Measurements from ENCODE around the gene EFCAB8.

The EFCAB8 gene

DNA sequence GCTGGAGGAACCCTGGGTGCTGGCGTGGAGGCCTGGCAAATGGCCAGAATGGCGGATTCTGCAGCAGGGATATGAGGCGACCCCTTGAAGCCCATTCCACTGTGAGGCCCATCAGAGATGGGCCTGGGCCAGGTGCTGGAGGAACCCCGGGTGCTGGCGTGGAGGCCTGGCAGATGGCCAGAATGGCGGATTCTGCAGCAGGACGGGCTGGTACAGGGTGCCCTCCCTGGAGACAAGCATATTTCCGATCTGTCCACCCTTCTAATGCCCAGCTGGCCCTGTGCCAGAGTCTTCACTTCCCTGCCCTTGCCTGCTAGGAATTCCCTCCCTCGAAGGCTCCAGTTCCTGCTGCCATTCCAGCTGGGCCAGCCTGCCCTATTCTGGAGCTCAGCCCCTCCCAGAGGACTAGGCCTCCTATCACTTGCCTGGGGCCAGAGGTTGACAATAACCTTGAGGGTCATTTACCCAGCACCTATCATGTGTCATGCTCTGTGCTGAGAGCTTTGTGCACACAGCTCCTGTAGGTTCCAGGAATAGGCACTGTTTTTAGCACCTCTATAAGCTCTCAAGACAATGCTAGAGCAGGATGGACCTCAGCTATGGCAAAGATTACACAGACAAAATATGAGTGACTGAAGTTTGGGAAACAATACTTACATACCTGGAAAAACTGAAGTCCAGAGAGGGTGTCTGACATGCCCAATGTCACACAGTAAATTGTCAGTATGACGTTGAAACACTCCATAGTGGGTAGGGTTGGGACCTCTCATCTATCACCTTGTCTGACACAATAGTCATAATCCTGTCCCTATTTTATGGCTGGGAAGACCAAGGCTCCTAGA lies 124.1 kb downstream of the EFCAB8 start:
- Histone ChIP-seq H3K27me3 (peaks cover 0 to 27% of the 10 kb centered on the region in 2 donors), H3K4me3 (no peak overlapping the region), H3K4me1 (no peaks in the 10 kb centered on the region), H3K9me3 (no peaks in the 10 kb centered on the region), H3K36me3 (no peaks in the 10 kb centered on the region), H3K27ac (no peak overlapping the region)
- intact Hi-C loops (cut with DNase I; ENCODE audit: low total_unique reads), result no loop called here
- DNase-seq, result no peak
- TF ChIP-seq, protein P1, sequence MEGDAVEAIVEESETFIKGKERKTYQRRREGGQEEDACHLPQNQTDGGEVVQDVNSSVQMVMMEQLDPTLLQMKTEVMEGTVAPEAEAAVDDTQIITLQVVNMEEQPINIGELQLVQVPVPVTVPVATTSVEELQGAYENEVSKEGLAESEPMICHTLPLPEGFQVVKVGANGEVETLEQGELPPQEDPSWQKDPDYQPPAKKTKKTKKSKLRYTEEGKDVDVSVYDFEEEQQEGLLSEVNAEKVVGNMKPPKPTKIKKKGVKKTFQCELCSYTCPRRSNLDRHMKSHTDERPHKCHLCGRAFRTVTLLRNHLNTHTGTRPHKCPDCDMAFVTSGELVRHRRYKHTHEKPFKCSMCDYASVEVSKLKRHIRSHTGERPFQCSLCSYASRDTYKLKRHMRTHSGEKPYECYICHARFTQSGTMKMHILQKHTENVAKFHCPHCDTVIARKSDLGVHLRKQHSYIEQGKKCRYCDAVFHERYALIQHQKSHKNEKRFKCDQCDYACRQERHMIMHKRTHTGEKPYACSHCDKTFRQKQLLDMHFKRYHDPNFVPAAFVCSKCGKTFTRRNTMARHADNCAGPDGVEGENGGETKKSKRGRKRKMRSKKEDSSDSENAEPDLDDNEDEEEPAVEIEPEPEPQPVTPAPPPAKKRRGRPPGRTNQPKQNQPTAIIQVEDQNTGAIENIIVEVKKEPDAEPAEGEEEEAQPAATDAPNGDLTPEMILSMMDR (IDR thresholded peaks at IDR 0.05), result no peak

DNA sequence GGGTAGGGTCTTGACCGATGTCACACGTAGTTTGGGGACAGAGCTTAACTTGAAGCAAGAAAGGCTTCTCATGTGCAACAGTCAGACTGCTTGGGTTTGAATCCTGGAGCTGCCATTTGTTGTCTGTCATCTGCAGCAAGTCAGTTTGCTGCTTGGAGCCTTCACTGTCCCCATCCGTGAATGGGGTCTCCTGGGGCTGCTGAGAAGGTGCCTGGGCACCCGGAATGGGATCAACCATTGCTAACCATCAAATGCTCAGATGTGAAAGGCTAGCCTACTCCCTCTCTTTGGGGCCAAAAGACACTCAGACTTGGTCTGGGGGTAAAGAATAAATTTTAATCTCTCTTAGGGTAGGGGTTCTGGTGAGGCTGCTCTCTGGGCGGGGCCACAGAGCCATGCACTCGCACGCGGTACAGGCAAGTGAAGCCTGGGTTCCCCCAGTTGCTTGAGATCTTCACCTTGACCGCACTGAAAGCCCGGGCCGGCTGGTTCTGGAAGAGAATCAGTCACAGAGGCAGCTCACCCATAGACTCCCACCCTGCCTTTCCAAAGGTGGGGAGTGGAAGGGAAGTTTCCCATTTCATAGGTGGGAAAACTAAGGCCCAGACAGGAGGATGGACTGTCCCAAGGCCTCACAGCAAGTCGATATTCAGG lies 124.9 kb downstream of the EFCAB8 start:
- TF ChIP-seq, protein P1 (IDR thresholded peaks at IDR 0.05), result no peak
- Histone ChIP-seq H3K9me3 (no peaks in the 10 kb centered on the region), H3K27me3 (peaks cover 0 to 27% of the 10 kb centered on the region in 2 donors), H3K36me3 (no peaks in the 10 kb centered on the region), H3K4me1 (no peaks in the 10 kb centered on the region), H3K27ac (no peak overlapping the region), H3K4me3 (no peak overlapping the region)
- intact Hi-C loops (cut with DNase I; ENCODE audit: low total_unique reads), result no loop called here
- no peak for DNase-seq

DNA sequence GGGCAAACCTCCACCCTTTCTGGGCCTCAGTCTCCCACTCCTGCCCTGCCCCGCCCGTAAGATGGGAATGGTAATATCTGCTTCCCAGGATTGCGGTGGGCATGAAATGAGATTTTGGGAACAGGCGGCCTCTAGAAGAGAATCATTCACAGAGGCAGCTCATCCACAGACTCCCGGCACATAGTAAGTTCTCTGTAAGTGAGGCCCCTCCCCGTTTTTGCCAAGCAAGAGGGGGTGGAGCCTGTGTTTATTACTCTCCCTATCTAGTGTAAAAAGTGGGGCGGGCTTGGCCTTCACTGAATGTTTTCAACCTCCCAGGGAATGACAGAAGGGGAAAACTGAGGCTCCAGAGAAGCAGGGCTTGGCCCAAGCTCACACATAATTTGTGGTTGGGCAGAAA lies 125.5 kb downstream of the EFCAB8 start:
- Histone ChIP-seq H3K27me3 (peaks cover 0 to 28% of the 10 kb centered on the region in 2 donors), H3K4me3 (no peak overlapping the region), H3K4me1 (no peaks in the 10 kb centered on the region), H3K27ac (no peak overlapping the region), H3K36me3 (no peaks in the 10 kb centered on the region), H3K9me3 (no peaks in the 10 kb centered on the region)
- DNase-seq, result no peak
- intact Hi-C loops (cut with DNase I; ENCODE audit: low total_unique reads), result no loop called here
- TF ChIP-seq, protein P1 (IDR thresholded peaks at IDR 0.05), result no peak

DNA sequence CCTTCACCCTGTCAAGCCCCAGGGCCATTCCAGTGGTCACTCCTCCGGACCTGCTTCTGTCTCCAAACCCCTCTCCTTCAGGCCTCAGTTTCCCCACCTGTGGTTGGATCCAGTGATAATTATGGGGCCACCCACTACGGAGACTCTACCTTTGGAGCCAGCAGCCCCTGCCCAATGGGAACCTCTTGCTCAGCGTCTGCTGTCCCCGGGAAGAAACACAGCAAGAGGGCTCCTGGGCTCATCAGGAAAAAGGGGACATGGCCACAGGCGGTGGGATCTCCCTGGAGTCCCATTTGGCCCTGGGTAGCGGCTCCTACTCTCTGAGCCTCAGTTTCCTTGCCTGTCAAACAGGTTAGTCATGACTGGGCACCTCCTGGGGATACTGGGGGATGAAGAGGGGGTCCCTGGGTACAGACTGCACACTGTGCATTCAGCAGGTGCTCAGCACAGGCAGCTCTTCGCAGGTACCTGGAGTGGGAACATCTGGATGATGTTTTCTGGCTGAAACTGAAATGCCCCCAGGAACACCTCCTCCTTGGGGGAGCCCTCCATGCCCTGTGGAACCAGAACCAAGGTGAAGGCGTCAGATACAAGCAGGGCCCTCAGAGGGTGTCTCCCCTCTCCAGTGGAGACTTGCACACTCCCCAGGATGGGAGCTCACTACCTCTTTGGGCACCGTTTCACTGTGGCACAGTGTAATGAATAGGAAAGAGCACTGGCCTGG lies 126.1 kb downstream of the EFCAB8 start:
- intact Hi-C loops (cut with DNase I; ENCODE audit: low total_unique reads), result no loop called here

DNA sequence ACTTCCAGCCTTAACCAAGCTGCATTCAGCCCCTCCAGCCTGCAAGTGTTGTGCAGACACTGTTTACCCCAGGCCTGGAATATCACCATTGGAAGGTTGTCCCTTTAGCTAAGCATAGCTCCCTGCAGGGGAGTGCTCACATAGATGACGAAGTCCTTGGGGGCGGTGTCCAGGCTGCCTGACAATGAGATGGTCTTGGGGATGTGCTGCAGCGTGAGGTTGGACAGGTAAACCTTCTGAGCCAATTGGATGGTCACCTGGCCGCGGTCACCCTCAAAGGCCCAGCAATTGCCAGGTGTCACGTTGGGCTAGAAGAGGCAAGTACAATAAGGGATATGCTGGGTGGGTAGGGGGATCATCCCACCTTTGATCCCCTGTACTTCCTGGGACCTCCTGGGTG lies 126.9 kb downstream of the EFCAB8 start:
- no peaks in the 10 kb centered on the region for H3K9me3 ChIP-seq
- H3K4me1 ChIP-seq, result no peaks in the 10 kb centered on the region
- no peak overlapping the region for H3K27ac ChIP-seq
- H3K27me3 ChIP-seq, result peaks cover 0 to 35% of the 10 kb centered on the region in 2 donors
- intact Hi-C loops (cut with DNase I; ENCODE audit: low total_unique reads), result no loop called here
- H3K4me3 ChIP-seq, result no peak overlapping the region
- TF ChIP-seq, protein P1 (IDR thresholded peaks at IDR 0.05), result no peak
- no peak for DNase-seq
- no peaks in the 10 kb centered on the region for H3K36me3 ChIP-seq

More for the DNA sequence above, 126.1 kb downstream of the EFCAB8 start:
- H3K9me3 ChIP-seq, result no peaks in the 10 kb centered on the region
- TF ChIP-seq, protein P1 (IDR thresholded peaks at IDR 0.05), result no peak
- H3K4me1 ChIP-seq, result no peaks in the 10 kb centered on the region
- no peak for DNase-seq
- no peaks in the 10 kb centered on the region for H3K36me3 ChIP-seq
- no peak overlapping the region for H3K4me3 ChIP-seq
- H3K27ac ChIP-seq, result no peak overlapping the region
- peaks cover 0 to 34% of the 10 kb centered on the region in 2 donors for H3K27me3 ChIP-seq
